ENCODE measurements around the gene ARL15. TPM values are rescaled to one million over a fixed set of nuclear protein-coding genes. Genes with fewer than 3 reads are reported as not detected.

Gene ARL15
- total RNA-seq, 1 experiment from 2014 or later, result 0.64 TPM

GRCh38 chr5:53907827-53908226, 402.5 kb downstream of the ARL15 start:
- in situ Hi-C loops (cut with HindIII; ENCODE audit: low sequenced_read_pairs), result no loop called here
- DNase-seq (ENCODE audit: low spot score), result no peak

- DNase-seq (ENCODE audit: low spot score), result no peak
- in situ Hi-C loops (cut with HindIII; ENCODE audit: low sequenced_read_pairs), result no loop called here
Measured at GRCh38 chr5:53906736-53907135, 403.6 kb downstream of the ARL15 start.

GRCh38 chr5:53902296-53902907, 408.0 kb downstream of the ARL15 start:
- in situ Hi-C loops (cut with HindIII; ENCODE audit: low sequenced_read_pairs), result no loop called here
- no peak for DNase-seq (ENCODE audit: low spot score)

- in situ Hi-C loops (cut with HindIII; ENCODE audit: low sequenced_read_pairs), result no loop called here
- no peak for DNase-seq (ENCODE audit: low spot score)
Measured at GRCh38 chr5:53900677-53901076, 409.7 kb downstream of the ARL15 start.

GRCh38 chr5:53895091-53895683, 415.2 kb downstream of the ARL15 start:
- DNase-seq (ENCODE audit: low spot score), result no peak
- in situ Hi-C loops (cut with HindIII; ENCODE audit: low sequenced_read_pairs), result no loop called here

- in situ Hi-C loops (cut with HindIII; ENCODE audit: low sequenced_read_pairs), result no loop called here
Measured at GRCh38 chr5:53893626-53894025, 416.7 kb downstream of the ARL15 start.

GRCh38 chr5:53892224-53892623, 418.1 kb downstream of the ARL15 start:
- in situ Hi-C loops (cut with HindIII; ENCODE audit: low sequenced_read_pairs), result no loop called here
- DNase-seq (ENCODE audit: low spot score), result no peak

More at GRCh38 chr5:53893626-53894025, 416.7 kb downstream of the ARL15 start:
- no peak for DNase-seq (ENCODE audit: low spot score)

- in situ Hi-C loops (cut with HindIII; ENCODE audit: low sequenced_read_pairs), result no loop called here
- no peak for DNase-seq (ENCODE audit: low spot score)
Measured at GRCh38 chr5:53891159-53891558, 419.2 kb downstream of the ARL15 start.

GRCh38 chr5:53890490-53890889, 419.9 kb downstream of the ARL15 start:
- no peak for DNase-seq (ENCODE audit: low spot score)
- in situ Hi-C loops (cut with HindIII; ENCODE audit: low sequenced_read_pairs), result no loop called here

- no peak for DNase-seq (ENCODE audit: low spot score)
- in situ Hi-C loops (cut with HindIII; ENCODE audit: low sequenced_read_pairs), result no loop called here
Measured at GRCh38 chr5:53884844-53885243, 425.5 kb downstream of the ARL15 start.

- no peak for DNase-seq (ENCODE audit: low spot score)
- in situ Hi-C loops (cut with HindIII; ENCODE audit: low sequenced_read_pairs), result no loop called here
Measured at GRCh38 chr5:53884417-53884816, 426.0 kb downstream of the ARL15 start.

GRCh38 chr5:53882676-53883031, 427.7 kb downstream of the ARL15 start:
- in situ Hi-C loops (cut with HindIII; ENCODE audit: low sequenced_read_pairs), result no loop called here
- no peak for DNase-seq (ENCODE audit: low spot score)

- in situ Hi-C loops (cut with HindIII; ENCODE audit: low sequenced_read_pairs), result no loop called here
Measured at GRCh38 chr5:53882006-53882675, 428.2 kb downstream of the ARL15 start.

GRCh38 chr5:53879708-53880323, 430.6 kb downstream of the ARL15 start:
- in situ Hi-C loops (cut with HindIII; ENCODE audit: low sequenced_read_pairs), result no loop called here
- DNase-seq (ENCODE audit: low spot score), result no peak

More at GRCh38 chr5:53882006-53882675, 428.2 kb downstream of the ARL15 start:
- DNase-seq (ENCODE audit: low spot score), result no peak

GRCh38 chr5:53878015-53878414, 432.4 kb downstream of the ARL15 start:
- in situ Hi-C loops (cut with HindIII; ENCODE audit: low sequenced_read_pairs), result no loop called here

GRCh38 chr5:53877243-53877642, 433.1 kb downstream of the ARL15 start:
- DNase-seq (ENCODE audit: low spot score), result no peak
- in situ Hi-C loops (cut with HindIII; ENCODE audit: low sequenced_read_pairs), result no loop called here

More at GRCh38 chr5:53878015-53878414, 432.4 kb downstream of the ARL15 start:
- DNase-seq (ENCODE audit: low spot score), result no peak

GRCh38 chr5:53874409-53874808, 436.0 kb downstream of the ARL15 start:
- in situ Hi-C loops (cut with HindIII; ENCODE audit: low sequenced_read_pairs), result no loop called here

GRCh38 chr5:53873235-53873634, 437.1 kb downstream of the ARL15 start:
- in situ Hi-C loops (cut with HindIII; ENCODE audit: low sequenced_read_pairs), result no loop called here
- DNase-seq (ENCODE audit: low spot score), result no peak

More at GRCh38 chr5:53874409-53874808, 436.0 kb downstream of the ARL15 start:
- no peak for DNase-seq (ENCODE audit: low spot score)

- no peak for DNase-seq (ENCODE audit: low spot score)
- in situ Hi-C loops (cut with HindIII; ENCODE audit: low sequenced_read_pairs), result no loop called here
Measured at GRCh38 chr5:53871775-53872174, 438.6 kb downstream of the ARL15 start.

- no peak for DNase-seq (ENCODE audit: low spot score)
- in situ Hi-C loops (cut with HindIII; ENCODE audit: low sequenced_read_pairs), result no loop called here
Measured at GRCh38 chr5:53871050-53871449, 439.3 kb downstream of the ARL15 start.

Data from G401 (cell line).